ENCODE measurements around the gene ADAM15. TPM values are rescaled to one million over a fixed set of nuclear protein-coding genes. Genes with fewer than 3 reads are reported as not detected.

The ADAM15 gene
- total and polyA plus RNA-seq, 2 donors (not counting 3 experiments of a cell fraction or from before 2014, with no cell fraction given): 295 to 299 TPM

DNA sequence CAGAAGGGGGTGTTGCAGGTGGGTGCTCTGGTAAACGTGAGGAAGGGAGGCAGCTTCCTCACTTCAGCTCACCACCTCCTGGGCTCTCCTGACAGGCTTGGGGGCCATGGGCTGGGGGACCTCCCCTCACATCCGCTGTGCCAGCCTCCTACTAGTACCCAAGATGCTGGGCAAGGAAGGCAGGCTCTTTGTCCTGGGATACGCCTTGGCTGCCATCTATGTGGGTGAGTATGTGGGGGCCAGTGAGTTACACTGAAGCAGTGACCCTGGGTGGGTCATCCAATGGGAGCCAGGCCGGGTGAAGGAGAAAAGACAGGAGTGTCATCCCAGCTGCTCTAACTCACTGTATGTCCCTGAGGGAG is 11.8 kb upstream of the ADAM15 start:
- no peak overlapping the region for H3K4me2 ChIP-seq (ENCODE audit: insufficient read depth, low read length)
- peaks cover 4% of the 10 kb centered on the region for H3K4me1 ChIP-seq (ENCODE audit: control insufficient read depth, extremely low read depth, insufficient read depth, low read length)
- dilution Hi-C loops (cut with MboI; ENCODE audit: extremely low pct_ligation_motif_present, low sequenced_read_pairs): no loop called here
- H3K27me3 ChIP-seq (ENCODE audit: control insufficient read depth in 2 of 2, insufficient read depth in 2 of 2, low read length in 2 of 2): peaks cover 0 to 5% of the 10 kb centered on the region in 2 experiments
- FAIRE-seq (no peak), DNase-seq (ENCODE audit: low read depth, low spot score) (no peak)
- no peak overlapping the region for H2AFZ ChIP-seq (ENCODE audit: low read depth, low read length)
- BruUV-seq (replicated peaks): no TSS peak
- no peaks in the 10 kb centered on the region for H3K79me2 ChIP-seq (ENCODE audit: control insufficient read depth, insufficient read depth, low read length)
- H3K9me3 ChIP-seq (replicated peaks; ENCODE audit: control insufficient read depth, insufficient read depth, low read length): no peaks in the 10 kb centered on the region
- ChIA-PET CTCF (interaction anchor here (1.1 to 3.2 kb wide), 2 partner anchors 12 to 23 kb away, joined by 6 to 20 read pairs; partner anchors contain the start of gene ADAM15), POLR2A (no interaction called here)
- H3K36me3 ChIP-seq (ENCODE audit: control insufficient read depth in 2 of 2, extremely low read depth in 1 of 2, insufficient read depth in 2 of 2, low read length in 2 of 2): no peaks in the 10 kb centered on the region
- no peak overlapping the region for H3K27ac ChIP-seq (ENCODE audit: insufficient read depth, low read depth, low read length)
- TF ChIP-seq POLR2A (IDR thresholded peaks at IDR 0.05; ENCODE audit: low read depth, low read length): no peak
- no peak for TF ChIP-seq MYC (IDR thresholded peaks at IDR 0.05; ENCODE audit: low read depth, low read length)
- no peak for TF ChIP-seq JUN (IDR thresholded peaks at IDR 0.05; ENCODE audit: borderline replicate concordance, insufficient read depth, insufficient read length, low read depth)
- no peak for TF ChIP-seq GATA2 (IDR thresholded peaks at IDR 0.05; ENCODE audit: insufficient read depth, insufficient read length, low read depth, low read length)
- no peak for TF ChIP-seq FOS (IDR thresholded peaks at IDR 0.05; ENCODE audit: borderline replicate concordance, insufficient read depth, low read length)
- TF ChIP-seq POLR2AphosphoS5 (IDR thresholded peaks at IDR 0.05; ENCODE audit: insufficient read depth, low read depth, low read length): no peak
- intact Hi-C loops (cut with micrococcal nuclease): no loop called here
- no peak overlapping the region for H3K4me3 ChIP-seq (replicated peaks in 1 of 3; ENCODE audit: insufficient read depth in 1 of 3, low read depth in 1 of 3, low read length in 3 of 3)
- H3K9ac ChIP-seq (replicated peaks; ENCODE audit: extremely low read depth, insufficient read depth, low read length): no peak overlapping the region
- no peaks in the 10 kb centered on the region for H3K9me1 ChIP-seq (replicated peaks; ENCODE audit: control insufficient read depth, extremely low read depth, insufficient read depth, low read length)
- no peaks in the 10 kb centered on the region for H4K20me1 ChIP-seq (replicated peaks; ENCODE audit: control insufficient read depth, extremely low read depth, insufficient read depth, low read length)

DNA sequence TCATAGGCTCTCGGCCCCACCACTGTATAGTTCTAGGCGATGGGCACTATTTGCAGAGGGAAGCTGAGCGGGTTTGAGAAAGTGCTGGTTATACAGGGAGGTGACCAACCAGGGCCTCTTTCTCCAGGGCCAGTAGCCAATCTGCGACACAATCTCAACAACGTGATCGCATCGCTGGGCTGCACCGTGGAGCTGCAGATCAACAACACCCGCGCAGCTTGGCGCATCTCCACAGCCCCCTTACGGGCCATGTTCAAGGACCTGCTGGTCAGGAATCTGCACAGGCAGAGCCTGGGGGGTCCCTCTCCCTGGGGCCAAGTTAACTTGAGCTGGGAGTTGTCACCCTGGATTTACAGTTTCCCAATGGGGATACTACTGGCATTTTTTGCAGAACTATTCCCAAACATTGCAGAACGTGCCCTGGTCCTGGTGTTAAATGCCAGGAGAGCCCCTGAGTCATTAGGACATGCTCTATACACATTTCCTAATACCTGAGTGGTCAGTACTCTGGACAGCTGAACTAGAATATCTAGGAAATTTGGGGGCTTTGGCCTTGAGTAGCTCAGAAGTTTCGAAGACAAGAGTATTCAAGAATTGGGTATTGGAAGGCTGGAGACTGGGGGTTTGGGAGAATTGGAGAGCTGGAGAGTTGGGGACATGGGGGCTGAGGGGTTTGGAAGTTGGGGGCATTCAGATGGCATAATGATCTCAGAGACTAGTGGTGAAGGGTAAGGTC is 10.6 kb upstream of the ADAM15 start:
- H2AFZ ChIP-seq (ENCODE audit: low read depth, low read length): no peak overlapping the region
- TF ChIP-seq POLR2A (IDR thresholded peaks at IDR 0.05; ENCODE audit: low read depth, low read length): no peak
- TF ChIP-seq MAX (IDR thresholded peaks at IDR 0.05; ENCODE audit: insufficient read depth, insufficient read length): no peak
- TF ChIP-seq POLR2AphosphoS5 (IDR thresholded peaks at IDR 0.05; ENCODE audit: insufficient read depth, low read depth, low read length): no peak
- TF ChIP-seq FOS (IDR thresholded peaks at IDR 0.05; ENCODE audit: borderline replicate concordance, insufficient read depth, low read length): no peak
- no peak for TF ChIP-seq JUN (IDR thresholded peaks at IDR 0.05; ENCODE audit: borderline replicate concordance, insufficient read depth, insufficient read length, low read depth)
- TF ChIP-seq CTCF (IDR thresholded peaks at IDR 0.05; ENCODE audit: extremely low read depth in 1 of 2, insufficient read depth in 1 of 2, low read depth in 1 of 2, low read length in 2 of 2): no peak
- TF ChIP-seq MYC (IDR thresholded peaks at IDR 0.05; ENCODE audit: low read depth, low read length): no peak
- TF ChIP-seq GATA2 (IDR thresholded peaks at IDR 0.05; ENCODE audit: insufficient read depth, insufficient read length, low read depth, low read length): no peak
- TF ChIP-seq EZH2 (IDR thresholded peaks at IDR 0.05; ENCODE audit: borderline replicate concordance, low read depth, low read length, severe bottlenecking): no peak
- ChIA-PET CTCF (interaction anchor here (0.7 to 3.0 kb wide), 7 partner anchors 11 to 371 kb away, joined by 3 to 13 read pairs (median 5); partner anchors contain the start of gene ADAM15), POLR2A (no interaction called here)
- no peaks in the 10 kb centered on the region for H3K79me2 ChIP-seq (ENCODE audit: control insufficient read depth, insufficient read depth, low read length)
- H3K9ac ChIP-seq (replicated peaks; ENCODE audit: extremely low read depth, insufficient read depth, low read length): no peak overlapping the region
- H3K4me2 ChIP-seq (ENCODE audit: insufficient read depth, low read length): no peak overlapping the region
- FAIRE-seq (no peak), DNase-seq (ENCODE audit: low read depth, low spot score) (no peak)
- no peak overlapping the region for H3K4me3 ChIP-seq (replicated peaks in 1 of 3; ENCODE audit: insufficient read depth in 1 of 3, low read depth in 1 of 3, low read length in 3 of 3)
- no peaks in the 10 kb centered on the region for H3K36me3 ChIP-seq (ENCODE audit: control insufficient read depth in 2 of 2, extremely low read depth in 1 of 2, insufficient read depth in 2 of 2, low read length in 2 of 2)
- no TSS peak for BruUV-seq (replicated peaks)
- no peaks in the 10 kb centered on the region for H3K9me1 ChIP-seq (replicated peaks; ENCODE audit: control insufficient read depth, extremely low read depth, insufficient read depth, low read length)
- dilution Hi-C loops (cut with MboI; ENCODE audit: extremely low pct_ligation_motif_present, low sequenced_read_pairs): no loop called here
- H4K20me1 ChIP-seq (replicated peaks; ENCODE audit: control insufficient read depth, extremely low read depth, insufficient read depth, low read length): no peaks in the 10 kb centered on the region
- no peak overlapping the region for H3K27ac ChIP-seq (ENCODE audit: insufficient read depth, low read depth, low read length)
- intact Hi-C loops (cut with micrococcal nuclease): no loop called here
- H3K9me3 ChIP-seq (replicated peaks; ENCODE audit: control insufficient read depth, insufficient read depth, low read length): no peaks in the 10 kb centered on the region
- H3K27me3 ChIP-seq (ENCODE audit: control insufficient read depth in 2 of 2, insufficient read depth in 2 of 2, low read length in 2 of 2): peaks cover 0 to 5% of the 10 kb centered on the region in 2 experiments
- H3K4me1 ChIP-seq (ENCODE audit: control insufficient read depth, extremely low read depth, insufficient read depth, low read length): peaks cover 16% of the 10 kb centered on the region

Data from endothelial cell of umbilical vein (primary cell).